BJ (cell line): ENCODE measurements around the gene ARMC8. TPM values are rescaled to one million over a fixed set of nuclear protein-coding genes. Genes with fewer than 3 reads are reported as not detected.

Experiments used
- CTCF ChIA-PET: fragments of 350-600 bp; formaldehyde crosslinking; extraction: SDS; loops from one replicate; lab custom pipeline; 2021; ENCODE audit warnings: antibody characterized with exemption, inconsistent platforms; lab: Yijun Ruan, JAX
- POLR2A ChIA-PET: fragments of 300-600 bp; sonication (Branson Sonifier 250); formaldehyde crosslinking; extraction: SDS; loops from one replicate; lab custom pipeline; 2021; ENCODE audit warnings: antibody characterized with exemption; lab: Charles Lee
- DNase-seq: peaks from one replicate; pipeline ENCODE4 v3.0.0-alpha.2; 2011; ENCODE audit warnings: low read depth
- H3K27me3 ChIP-seq: 2 replicates; pipeline ENCODE4 v1.6.0; 2011; ENCODE audit warnings: low read length; ENCODE audit not compliant: control insufficient read depth, insufficient read depth
- H3K36me3 ChIP-seq: 2 replicates; pipeline ENCODE4 v1.5.1; 2011; ENCODE audit warnings: low read length; ENCODE audit not compliant: control insufficient read depth, insufficient read depth
- H3K4me3 ChIP-seq: 2 replicates; pipeline ENCODE4 v1.5.1; 2011; ENCODE audit warnings: low read depth, mild to moderate bottlenecking, control low read depth, low read length
- polyA plus RNA-seq: library from polyadenylated mRNA; depleted of rRNA; stranded (reverse); fragments of >200 nt; gene quantifications from 2 replicates; pipeline ENCODE4 v1.2.3, GENCODE V29; 2011
- TF ChIP-seq, protein P1 (sequence below): IDR thresholded peaks from 2 replicates; pipeline ENCODE4 v1.5.1; 2011; ENCODE audit warnings: low read depth, mild to moderate bottlenecking, control low read depth, inconsistent platforms, low read length, moderate library complexity; ENCODE audit not compliant: insufficient read depth

Gene ARMC8
- polyA plus RNA-seq, 1 experiment: 52.7 TPM

DNA sequence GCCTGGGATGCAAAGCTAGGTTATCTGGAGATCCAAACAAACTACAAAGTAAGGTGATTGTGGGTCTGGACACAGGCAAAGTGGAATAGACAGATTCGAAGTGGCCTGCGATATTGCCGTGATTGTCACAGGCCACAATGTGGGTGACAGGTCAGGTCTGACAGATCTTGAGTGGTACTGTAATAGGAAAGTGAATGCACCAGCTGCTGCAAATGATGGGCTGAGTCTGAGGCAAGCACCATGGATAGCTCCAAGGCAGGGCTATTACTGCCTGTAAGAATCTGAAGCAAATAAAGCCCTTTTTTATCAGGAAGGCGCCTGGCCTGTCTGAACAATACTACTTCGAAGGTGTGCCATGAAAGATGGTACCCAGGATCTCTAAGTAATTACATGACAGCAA, 10.0 kb downstream of the ARMC8 start:
- ChIA-PET CTCF (no interaction called here), POLR2A (no interaction called here)
- Histone ChIP-seq H3K36me3 (no peaks in the 10 kb centered on the region), H3K27me3 (no peaks in the 10 kb centered on the region), H3K4me3 (no peak overlapping the region)
- TF ChIP-seq, protein P1, sequence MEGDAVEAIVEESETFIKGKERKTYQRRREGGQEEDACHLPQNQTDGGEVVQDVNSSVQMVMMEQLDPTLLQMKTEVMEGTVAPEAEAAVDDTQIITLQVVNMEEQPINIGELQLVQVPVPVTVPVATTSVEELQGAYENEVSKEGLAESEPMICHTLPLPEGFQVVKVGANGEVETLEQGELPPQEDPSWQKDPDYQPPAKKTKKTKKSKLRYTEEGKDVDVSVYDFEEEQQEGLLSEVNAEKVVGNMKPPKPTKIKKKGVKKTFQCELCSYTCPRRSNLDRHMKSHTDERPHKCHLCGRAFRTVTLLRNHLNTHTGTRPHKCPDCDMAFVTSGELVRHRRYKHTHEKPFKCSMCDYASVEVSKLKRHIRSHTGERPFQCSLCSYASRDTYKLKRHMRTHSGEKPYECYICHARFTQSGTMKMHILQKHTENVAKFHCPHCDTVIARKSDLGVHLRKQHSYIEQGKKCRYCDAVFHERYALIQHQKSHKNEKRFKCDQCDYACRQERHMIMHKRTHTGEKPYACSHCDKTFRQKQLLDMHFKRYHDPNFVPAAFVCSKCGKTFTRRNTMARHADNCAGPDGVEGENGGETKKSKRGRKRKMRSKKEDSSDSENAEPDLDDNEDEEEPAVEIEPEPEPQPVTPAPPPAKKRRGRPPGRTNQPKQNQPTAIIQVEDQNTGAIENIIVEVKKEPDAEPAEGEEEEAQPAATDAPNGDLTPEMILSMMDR: no peak
- DNase-seq: no peak

DNA sequence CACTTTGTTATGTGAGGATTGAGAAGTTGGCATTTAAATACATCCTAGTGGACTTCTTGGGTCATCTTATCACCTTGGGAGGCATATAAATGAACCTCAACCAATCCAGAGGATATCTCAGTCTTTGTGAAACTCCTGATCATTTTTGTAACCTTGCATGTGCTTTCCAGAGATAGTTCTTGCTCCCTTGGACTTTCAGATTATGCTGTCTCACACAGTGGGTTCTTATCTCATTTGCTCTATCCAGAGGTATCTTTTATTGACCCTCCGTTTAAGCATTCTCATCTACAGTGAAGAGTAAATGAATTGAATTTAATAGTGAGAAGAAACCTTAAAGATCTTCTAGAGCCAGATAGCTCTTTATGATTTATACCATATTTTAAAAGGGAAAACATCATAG, 10.4 kb downstream of the ARMC8 start:
- DNase-seq: no peak
- Histone ChIP-seq H3K27me3 (no peaks in the 10 kb centered on the region), H3K4me3 (no peak overlapping the region), H3K36me3 (no peaks in the 10 kb centered on the region)
- TF ChIP-seq, protein P1: no peak
- ChIA-PET POLR2A (no interaction called here), CTCF (no interaction called here)

DNA sequence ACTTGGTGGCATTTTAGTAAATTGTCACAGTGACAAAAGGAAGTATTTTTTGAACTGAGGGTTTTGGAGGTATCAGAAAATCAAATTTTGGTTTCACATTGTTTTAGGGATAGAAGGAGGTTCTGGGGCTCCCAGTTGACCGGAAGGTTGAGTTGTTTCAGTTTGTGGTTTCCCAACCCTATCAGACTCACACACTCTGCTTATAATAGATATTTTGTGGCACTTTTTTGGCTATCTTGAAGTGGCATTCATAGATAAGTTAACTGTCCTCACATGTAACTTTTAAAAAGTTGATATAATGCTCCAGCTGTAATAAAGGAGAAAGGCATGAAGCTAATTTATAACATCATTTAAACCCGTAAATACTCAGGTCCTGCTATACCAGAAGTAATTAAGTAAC, 12.8 kb downstream of the ARMC8 start:
- H3K27me3 ChIP-seq: no peaks in the 10 kb centered on the region
- no peaks in the 10 kb centered on the region for H3K36me3 ChIP-seq
- no peak for DNase-seq
- H3K4me3 ChIP-seq: no peak overlapping the region
- ChIA-PET POLR2A (no interaction called here), CTCF (no interaction called here)
- TF ChIP-seq, protein P1: no peak

DNA sequence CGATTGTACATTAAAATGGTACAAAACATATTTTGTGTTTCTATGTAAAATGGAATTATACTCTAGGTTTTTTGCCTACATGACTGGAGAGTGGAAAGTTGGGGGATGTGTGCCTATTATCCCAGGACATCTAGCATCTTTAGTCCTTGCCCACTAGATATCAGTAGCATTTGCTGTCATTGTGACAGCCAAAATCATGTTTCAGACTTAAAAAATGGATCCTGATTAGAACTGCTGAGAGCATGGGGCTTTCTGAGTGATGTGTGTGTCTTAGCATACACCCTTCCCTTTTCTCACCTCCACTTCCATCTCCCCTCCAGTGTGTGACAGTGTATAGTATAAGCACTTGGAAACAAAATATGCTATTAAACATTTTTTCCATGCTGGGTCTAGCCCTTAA, 13.3 kb downstream of the ARMC8 start:
- DNase-seq: no peak
- CTCF ChIA-PET: no interaction called here
- TF ChIP-seq, protein P1: no peak
- H3K4me3 ChIP-seq: no peak overlapping the region
- no peaks in the 10 kb centered on the region for H3K27me3 ChIP-seq
- POLR2A ChIA-PET: no interaction called here
- H3K36me3 ChIP-seq: no peaks in the 10 kb centered on the region

DNA sequence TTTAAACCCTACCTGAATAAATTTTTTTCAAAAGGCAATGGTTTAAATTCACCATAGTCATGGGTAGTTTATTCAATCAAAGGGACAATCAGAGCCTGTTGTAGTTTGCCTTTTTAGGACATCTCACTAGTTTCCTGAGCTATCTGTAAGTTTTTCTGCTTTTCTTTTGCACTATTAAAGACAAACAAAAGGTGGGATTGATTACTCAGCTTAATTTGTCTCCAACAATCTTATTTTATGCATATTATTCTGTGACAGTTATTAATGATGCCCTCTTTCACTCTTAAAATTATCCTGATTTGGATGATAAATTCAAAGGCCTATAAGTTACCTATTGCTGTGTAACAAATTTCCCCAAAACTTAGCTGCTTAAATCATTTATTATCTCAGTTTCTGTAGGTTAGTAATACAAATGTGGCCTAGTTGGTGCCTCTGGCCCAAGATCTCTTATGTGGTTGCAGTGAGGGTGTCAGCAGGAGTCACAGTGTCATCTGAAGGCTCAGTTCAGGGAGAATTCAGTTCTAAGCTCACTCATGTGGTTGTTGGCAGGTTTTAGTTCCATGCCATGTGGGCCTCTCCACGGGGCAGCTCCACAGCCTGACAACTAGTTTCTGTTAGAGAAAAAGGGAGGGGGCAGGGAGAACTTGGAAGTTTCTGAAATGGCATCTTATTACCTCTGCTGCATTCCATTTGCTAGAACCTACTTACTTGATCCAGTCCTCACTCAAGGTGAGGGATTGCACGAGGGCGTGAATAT, 16.0 kb downstream of the ARMC8 start:
- no peak for DNase-seq
- no peak overlapping the region for H3K4me3 ChIP-seq
- H3K27me3 ChIP-seq: no peaks in the 10 kb centered on the region
- TF ChIP-seq, protein P1: no peak
- ChIA-PET CTCF (interaction anchor here (1.3 to 1.6 kb wide), 2 partner anchors 15 kb away, joined by 3 to 4 read pairs; no protein-coding TSS in a partner anchor), POLR2A (no interaction called here)
- H3K36me3 ChIP-seq: no peaks in the 10 kb centered on the region
